K562 (cell line): ENCODE results near the gene CEP68. TPM values are rescaled to one million over a fixed set of nuclear protein-coding genes. Genes with fewer than 3 reads are reported as not detected.

ENCODE experiments used
- BCLAF1 ChIP-seq, 2 experiments: fragments of 450-650 bp in 1 of 2; IDR thresholded peaks; 2 replicates each; pipeline ENCODE4 v1.6.1; 2011 to 2017; ENCODE audit warnings: low read depth in 2 of 2, antibody characterized with exemption in 1 of 2, borderline replicate concordance in 1 of 2, low read length in 1 of 2, mild to moderate bottlenecking in 1 of 2, mixed read lengths in 1 of 2; ENCODE audit not compliant: control insufficient read depth in 1 of 2
- BRCA1 ChIP-seq, 2 experiments: fragments of 450-650 bp in 1 of 2; sonication (generic) in 1 of 2; formaldehyde crosslinking in 1 of 2; IDR thresholded peaks; 2 replicates each; pipeline versions ENCODE4 v1.5.0 to v1.6.1; 2017 to 2020; ENCODE audit warnings: mild to moderate bottlenecking in 1 of 2, missing genetic modification reagents in 1 of 2
- BRF1 ChIP-seq: IDR thresholded peaks from 3 replicates; pipeline ENCODE4 v1.6.1; 2011; ENCODE audit warnings: borderline replicate concordance, mild to moderate bottlenecking; ENCODE audit not compliant: insufficient read length; ENCODE audit errors: extremely low read depth
- ERF ChIP-seq: fragments of 450-650 bp; formaldehyde crosslinking; IDR thresholded peaks from 2 replicates; pipeline ENCODE4 v1.4.0; 2020; ENCODE audit warnings: mild to moderate bottlenecking, mixed read lengths
- GATAD2B ChIP-seq: fragments of 450-650 bp; IDR thresholded peaks from 2 replicates; pipeline ENCODE4 v1.6.1; 2017; ENCODE audit warnings: mild to moderate bottlenecking, borderline replicate concordance
- GTF2A2 ChIP-seq: IDR thresholded peaks from 2 replicates; pipeline ENCODE4 v1.6.1; 2016; ENCODE audit warnings: mild to moderate bottlenecking, missing genetic modification characterization, missing compliant biosample characterization
- HLTF ChIP-seq: fragments of 450-650 bp; IDR thresholded peaks from 2 replicates; pipeline ENCODE4 v1.6.1; 2016
- SREBF2 ChIP-seq: sonication (generic); formaldehyde crosslinking; IDR thresholded peaks from 2 replicates; pipeline ENCODE4 v1.4.0; 2020; ENCODE audit warnings: mild to moderate bottlenecking, missing genetic modification reagents
- ZNF584 ChIP-seq: fragments of 200-800 bp; sonication (Bioruptor generic); IDR thresholded peaks from 2 replicates; pipeline ENCODE4 v1.6.1; 2016; ENCODE audit warnings: low read depth, mild to moderate bottlenecking, missing genetic modification characterization, missing compliant biosample characterization
- polyA plus RNA-seq, 8 experiments: library from polyadenylated mRNA; depleted of rRNA in 4 of 8; stranded (reverse) in 5 of 8; unstranded in 3 of 8; fragments of >200 nt; fragmentation: Nextera tagmentation in 2 of 8; fragmentation: Illumina TruSeq in 1 of 8; extraction: Ambion mirVana in 2 of 8; extraction: Trizol in 1 of 8; gene quantifications; 2 replicates each; pipeline versions ENCODE4 v1.2.1 to v1.2.3, GENCODE V29; 2011 to 2014; ENCODE audit warnings: inconsistent platforms in 1 of 8, missing spikeins in 1 of 8
- total RNA-seq, 7 experiments: library from RNA; depleted of rRNA in 6 of 7; stranded (reverse); fragments of >200 nt in 6 of 7; fragmentation: Illumina TruSeq in 2 of 7; extraction: Trizol in 2 of 7; gene quantifications; 2 replicates each; pipeline versions ENCODE4 v1.2.1 to v1.2.3, GENCODE V29; 2011 to 2021; ENCODE audit warnings: low replicate concordance in 1 of 7
- TF ChIP-seq, protein P1 (sequence below), 2 experiments: fragments of 450-650 bp; formaldehyde crosslinking in 1 of 2; IDR thresholded peaks; 2 replicates each; pipeline versions ENCODE4 v1.4.0 to v1.6.1; 2014 to 2020; ENCODE audit warnings: mild to moderate bottlenecking in 2 of 2, borderline replicate concordance in 1 of 2, low read depth in 1 of 2
- TF ChIP-seq, protein P2 (sequence below): fragments of 250-450 bp; sonication (Bioruptor Pico); IDR thresholded peaks from 2 replicates; pipeline ENCODE4 v1.5.0; 2022; ENCODE audit warnings: mild to moderate bottlenecking

The CEP68 gene
- total and polyA plus RNA-seq, 9 of the 15 experiments (the other 6 are each of a cell fraction or from before 2014, with no cell fraction given): 1.4 to 8.5 (median 5.2) TPM

DNA sequence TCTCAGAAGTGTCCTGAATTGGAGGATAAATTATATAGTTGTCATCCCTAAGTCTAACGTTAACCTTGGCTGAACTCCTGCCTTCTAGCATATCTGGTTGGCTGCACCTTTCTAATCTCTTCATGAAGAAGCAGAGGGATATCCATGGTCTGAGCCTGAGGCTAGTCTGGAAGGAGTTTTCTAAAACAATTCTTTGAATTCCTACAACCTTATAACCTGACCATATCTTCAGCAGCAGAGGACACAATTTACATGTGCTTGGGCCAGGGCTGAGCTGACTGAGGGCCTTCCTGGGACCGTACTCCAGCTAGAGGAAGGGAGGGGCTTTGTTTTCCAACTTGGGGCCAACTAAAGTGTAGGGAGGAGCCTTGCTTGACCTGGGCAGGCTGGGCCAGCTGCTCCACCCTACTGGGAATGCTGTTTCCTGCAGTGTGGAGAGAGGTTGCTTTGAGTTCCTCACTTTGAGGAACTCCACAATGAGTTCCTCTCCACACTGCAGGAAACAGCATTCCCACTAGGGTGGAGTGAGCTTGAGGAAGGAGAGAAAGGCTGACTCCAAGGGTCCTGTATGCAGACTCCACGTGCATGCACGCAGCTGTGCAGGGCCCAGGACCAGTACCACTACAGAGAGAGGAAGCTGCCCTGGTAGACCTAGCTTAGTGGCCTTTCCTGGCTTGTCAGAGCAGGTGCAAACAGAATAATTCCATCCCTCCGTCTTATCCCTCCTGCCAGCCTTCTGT, 19.6 kb downstream of the CEP68 start (continued):
- TF ChIP-seq, protein P1, sequence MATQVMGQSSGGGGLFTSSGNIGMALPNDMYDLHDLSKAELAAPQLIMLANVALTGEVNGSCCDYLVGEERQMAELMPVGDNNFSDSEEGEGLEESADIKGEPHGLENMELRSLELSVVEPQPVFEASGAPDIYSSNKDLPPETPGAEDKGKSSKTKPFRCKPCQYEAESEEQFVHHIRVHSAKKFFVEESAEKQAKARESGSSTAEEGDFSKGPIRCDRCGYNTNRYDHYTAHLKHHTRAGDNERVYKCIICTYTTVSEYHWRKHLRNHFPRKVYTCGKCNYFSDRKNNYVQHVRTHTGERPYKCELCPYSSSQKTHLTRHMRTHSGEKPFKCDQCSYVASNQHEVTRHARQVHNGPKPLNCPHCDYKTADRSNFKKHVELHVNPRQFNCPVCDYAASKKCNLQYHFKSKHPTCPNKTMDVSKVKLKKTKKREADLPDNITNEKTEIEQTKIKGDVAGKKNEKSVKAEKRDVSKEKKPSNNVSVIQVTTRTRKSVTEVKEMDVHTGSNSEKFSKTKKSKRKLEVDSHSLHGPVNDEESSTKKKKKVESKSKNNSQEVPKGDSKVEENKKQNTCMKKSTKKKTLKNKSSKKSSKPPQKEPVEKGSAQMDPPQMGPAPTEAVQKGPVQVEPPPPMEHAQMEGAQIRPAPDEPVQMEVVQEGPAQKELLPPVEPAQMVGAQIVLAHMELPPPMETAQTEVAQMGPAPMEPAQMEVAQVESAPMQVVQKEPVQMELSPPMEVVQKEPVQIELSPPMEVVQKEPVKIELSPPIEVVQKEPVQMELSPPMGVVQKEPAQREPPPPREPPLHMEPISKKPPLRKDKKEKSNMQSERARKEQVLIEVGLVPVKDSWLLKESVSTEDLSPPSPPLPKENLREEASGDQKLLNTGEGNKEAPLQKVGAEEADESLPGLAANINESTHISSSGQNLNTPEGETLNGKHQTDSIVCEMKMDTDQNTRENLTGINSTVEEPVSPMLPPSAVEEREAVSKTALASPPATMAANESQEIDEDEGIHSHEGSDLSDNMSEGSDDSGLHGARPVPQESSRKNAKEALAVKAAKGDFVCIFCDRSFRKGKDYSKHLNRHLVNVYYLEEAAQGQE (IDR thresholded peaks at IDR 0.05; ENCODE audit: borderline replicate concordance): no peak
- TF ChIP-seq, protein P1 (CRISPR knock-in tag; IDR thresholded peaks at IDR 0.05; ENCODE audit: low read depth): no peak
- TF ChIP-seq, protein P2, sequence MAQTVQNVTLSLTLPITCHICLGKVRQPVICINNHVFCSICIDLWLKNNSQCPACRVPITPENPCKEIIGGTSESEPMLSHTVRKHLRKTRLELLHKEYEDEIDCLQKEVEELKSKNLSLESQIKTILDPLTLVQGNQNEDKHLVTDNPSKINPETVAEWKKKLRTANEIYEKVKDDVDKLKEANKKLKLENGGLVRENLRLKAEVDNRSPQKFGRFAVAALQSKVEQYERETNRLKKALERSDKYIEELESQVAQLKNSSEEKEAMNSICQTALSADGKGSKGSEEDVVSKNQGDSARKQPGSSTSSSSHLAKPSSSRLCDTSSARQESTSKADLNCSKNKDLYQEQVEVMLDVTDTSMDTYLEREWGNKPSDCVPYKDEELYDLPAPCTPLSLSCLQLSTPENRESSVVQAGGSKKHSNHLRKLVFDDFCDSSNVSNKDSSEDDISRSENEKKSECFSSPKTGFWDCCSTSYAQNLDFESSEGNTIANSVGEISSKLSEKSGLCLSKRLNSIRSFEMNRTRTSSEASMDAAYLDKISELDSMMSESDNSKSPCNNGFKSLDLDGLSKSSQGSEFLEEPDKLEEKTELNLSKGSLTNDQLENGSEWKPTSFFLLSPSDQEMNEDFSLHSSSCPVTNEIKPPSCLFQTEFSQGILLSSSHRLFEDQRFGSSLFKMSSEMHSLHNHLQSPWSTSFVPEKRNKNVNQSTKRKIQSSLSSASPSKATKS (CRISPR knock-in tag): no peak
- TF ChIP-seq GTF2A2 (tag) (no peak), SREBF2 (CRISPR knock-in tag) (no peak), ERF (no peak), HLTF (no peak), GATAD2B (no peak), ZNF584 (no peak), BRCA1 (IDR thresholded peaks at IDR 0.05) (no peak), BRCA1 (CRISPR knock-in tag; IDR thresholded peaks at IDR 0.05) (no peak), BCLAF1 (IDR thresholded peaks at IDR 0.05; ENCODE audit: borderline replicate concordance in 1 of 2, control insufficient read depth in 1 of 2, low read depth in 2 of 2, low read length in 1 of 2) (no peak), BRF1 (no peak)
